LHCN-M2 (cell line): ENCODE data around the gene CTNNBL1. TPM values are rescaled to one million over a fixed set of nuclear protein-coding genes. Genes with fewer than 3 reads are reported as not detected.

ENCODE experiments used
- DNase-seq: peaks from one replicate; pipeline ENCODE4 v3.0.0-alpha.2; 2012; ENCODE audit warnings: low read depth
- total RNA-seq: library from RNA; depleted of rRNA; stranded (reverse); fragments of >200 nt; gene quantifications from 2 replicates; pipeline ENCODE4 v1.2.3, GENCODE V29; 2014

Gene CTNNBL1
- total RNA-seq, 1 experiment from 2014 or later = 41.7 TPM

DNA sequence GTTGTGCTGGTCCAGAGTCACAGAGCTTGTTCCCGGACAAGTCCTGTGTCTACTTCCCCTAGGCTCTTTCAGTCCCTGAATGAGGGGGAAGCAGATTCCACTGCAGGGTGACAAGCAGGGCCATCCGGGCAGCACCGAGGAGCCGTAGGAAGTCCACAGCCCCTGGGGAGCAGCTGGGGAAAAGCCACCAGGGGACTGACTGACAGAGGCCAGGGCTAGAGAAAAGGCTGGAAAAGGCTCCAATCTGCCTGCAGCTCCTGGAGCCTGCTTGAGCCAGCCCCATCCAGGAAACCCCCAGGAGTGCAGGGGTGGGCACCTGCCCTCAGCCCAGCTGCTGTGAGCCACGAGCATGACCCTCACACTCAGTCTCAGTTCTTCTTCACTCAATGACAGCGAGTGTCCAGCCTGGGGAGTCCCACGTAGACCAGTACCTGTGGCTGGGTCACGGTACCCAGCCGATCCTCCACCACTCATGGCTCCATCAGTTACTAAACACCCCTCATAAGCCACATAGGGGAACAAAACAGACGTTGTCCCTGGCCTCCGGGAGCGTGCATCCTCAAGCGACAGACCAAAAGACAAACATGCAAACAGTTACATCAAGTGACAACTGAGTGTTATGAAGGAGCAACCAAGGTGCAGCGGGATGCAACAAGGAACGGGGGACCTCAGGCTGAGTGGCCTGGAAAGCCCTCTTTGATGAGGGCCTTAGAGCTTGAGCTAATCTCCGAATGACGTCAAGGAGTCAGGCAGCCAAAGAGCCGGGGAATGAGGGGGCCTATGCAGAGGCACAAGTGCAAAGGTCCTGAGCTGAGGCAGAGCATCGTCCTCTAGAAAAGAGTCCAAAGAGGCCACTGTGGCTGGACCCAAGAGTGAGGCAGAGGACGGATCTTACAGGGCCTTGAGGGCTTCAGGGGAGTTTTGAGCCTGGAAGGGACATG lies 184.3 kb downstream of the CTNNBL1 start:
- no peak for DNase-seq

DNA sequence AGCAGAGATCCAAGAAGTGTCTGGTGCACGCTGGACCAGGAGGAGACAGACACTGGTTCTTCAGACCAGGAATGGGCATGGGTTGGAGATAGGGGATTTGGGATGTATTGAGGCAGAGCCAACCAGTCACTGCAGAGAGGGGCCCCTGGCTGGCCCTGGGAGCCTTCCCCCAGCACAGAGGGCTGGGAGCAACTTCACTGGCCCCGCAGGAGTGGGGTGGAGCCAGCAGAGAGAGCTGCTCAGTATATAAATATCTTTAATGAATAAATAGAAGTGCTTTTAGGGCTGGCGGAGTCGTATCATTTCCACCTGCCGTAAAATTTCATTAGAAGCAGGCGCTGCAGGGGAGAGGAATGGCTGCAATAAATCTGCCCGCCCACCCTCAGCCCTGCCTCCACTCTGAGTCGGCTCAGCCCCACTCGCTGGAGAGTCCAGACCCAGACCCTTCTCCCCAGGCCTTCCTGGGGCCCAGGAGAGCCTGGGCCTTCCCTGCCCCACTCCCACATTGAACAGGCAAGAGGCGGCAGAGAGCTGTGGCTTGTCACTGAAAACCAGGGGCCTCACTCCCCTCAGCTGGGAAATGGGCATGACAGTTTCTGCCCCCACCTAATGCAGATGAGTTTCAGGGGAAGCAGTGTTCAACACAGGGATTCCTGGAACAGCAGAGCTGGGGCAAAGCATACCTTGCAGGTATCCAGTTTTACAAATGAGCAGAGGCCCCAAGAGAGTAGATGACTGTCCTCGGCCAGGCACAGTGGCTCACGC lies 185.2 kb downstream of the CTNNBL1 start:
- DNase-seq = no peak

DNA sequence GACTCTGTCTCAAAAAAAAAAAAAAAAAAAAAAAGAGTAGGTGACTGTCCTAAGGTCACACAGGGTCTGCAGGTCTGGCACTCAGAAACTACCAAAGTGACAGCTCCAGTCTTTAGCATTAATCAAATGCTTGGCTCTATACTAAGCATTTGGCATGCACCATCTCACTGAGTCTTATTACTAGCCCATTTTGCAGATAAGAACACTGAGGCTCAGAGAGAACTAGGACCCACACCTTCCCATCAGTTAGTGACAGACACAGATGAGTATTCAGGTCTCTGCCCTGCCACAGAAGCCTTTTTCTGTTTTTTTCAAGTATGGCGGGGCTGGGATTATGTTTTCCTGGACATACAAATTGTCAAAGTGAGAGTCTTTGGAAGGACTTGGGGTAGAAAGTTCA lies 186.0 kb downstream of the CTNNBL1 start:
- no peak for DNase-seq

DNA sequence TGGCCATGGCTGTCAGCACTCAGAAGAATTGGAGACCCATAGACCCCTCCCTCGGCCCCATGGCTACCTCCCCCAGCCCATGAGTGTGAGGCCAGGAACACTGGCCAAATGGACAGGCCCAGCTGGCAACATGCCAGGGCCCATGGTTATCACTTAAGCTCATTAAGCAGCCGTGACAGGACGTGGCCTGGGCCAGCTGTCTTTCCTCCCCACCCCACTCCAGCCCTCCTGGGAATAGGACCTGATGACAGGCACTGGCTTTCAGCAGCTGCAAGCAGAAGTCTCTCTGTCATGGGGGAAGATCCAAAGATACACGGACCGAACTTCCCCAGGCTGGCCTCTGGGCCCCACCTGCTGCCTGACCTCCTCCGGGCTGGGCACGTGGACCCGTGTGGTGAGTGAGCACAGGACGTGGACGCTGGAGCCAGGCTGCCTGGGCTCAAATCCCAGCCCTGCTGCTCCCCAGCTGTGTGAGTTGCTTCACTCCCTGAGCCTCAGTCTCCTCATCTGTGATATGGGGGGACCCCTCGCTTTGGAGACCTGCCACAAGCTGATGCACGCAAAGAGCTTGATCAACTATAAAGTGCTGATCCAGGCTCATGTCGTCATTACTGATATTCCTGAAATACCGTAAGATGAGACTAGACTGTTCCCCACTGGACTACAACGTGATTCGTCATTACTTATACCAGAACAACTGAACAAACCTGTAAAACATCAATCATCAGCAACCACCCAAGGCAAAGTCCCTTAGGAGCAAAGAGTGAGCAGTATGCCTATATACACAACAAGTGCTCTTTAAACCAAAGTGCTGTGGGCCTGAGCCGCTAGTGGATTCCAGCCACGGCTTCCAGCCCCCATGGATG lies 187.1 kb downstream of the CTNNBL1 start:
- DNase-seq = peak; percentile 95

DNA sequence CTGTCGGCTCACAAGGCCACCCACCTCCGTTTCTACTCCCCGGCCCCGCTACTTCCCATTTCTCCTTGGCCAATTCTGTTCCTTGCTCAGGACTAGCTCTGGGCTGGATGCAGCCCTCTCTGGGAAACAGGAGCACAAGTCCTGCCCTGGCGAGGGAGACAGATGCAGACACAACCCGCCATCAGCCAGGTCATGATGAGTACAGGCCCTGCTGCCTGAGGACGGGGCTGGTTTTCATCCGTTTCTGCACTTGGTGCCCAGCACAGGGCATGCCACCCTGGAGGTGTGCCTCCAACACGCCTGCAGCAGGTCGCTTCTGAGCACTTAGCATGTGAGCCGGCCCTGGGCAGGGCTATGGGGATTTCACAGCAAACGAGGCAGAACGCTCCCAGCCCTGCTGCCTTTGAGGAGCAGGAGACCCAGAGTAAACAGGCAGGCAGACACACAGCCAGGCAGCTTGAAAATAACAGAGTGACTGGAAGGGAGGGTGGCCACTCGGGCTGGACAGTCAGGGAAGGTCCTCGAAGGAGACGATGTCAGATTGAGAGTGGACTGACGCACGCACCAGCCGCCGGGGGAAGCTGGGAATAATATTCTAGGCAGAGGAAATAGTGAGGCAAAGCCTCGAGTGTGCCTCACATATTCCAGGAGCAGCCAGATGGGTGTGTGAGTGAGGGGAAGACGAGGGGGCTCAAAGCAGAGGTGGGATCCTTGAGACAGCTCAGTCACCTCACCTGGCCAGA lies 187.9 kb downstream of the CTNNBL1 start:
- no peak for DNase-seq

DNA sequence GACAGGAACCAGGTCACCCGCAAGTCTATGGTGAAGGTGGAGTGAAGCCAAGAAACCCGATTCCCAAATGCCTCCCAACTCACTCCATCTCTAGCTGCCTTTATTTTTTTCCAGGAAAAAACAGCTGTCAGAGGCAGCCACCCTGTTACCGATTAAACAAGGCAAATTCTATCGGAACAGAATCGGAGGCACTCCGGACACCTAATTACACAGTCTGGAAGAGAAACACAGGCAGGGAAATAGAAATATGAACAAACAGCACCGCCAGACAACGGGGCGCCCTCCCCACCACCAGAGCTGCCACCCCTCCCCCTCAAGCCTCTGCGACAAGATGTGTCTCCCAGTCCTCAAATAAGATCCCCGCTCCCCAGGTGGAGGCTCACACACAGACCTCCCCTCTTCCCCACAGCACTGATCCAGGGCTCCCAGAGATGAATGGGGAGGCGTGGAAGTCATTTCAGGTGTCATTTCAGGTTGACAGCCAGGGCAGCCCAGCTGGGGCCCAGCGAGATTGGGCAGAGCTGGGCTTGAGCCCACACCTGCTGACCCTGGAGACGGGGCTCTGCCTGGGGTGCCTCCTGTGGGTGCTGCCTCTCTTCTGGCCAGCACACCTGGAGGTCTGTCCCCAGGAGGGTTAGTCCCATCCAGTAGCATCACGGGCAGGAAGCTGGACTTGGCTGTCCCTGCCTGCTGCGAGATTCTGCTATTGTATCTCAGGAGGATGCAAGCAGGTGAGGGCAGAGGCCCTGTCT lies 189.3 kb downstream of the CTNNBL1 start:
- DNase-seq = no peak

DNA sequence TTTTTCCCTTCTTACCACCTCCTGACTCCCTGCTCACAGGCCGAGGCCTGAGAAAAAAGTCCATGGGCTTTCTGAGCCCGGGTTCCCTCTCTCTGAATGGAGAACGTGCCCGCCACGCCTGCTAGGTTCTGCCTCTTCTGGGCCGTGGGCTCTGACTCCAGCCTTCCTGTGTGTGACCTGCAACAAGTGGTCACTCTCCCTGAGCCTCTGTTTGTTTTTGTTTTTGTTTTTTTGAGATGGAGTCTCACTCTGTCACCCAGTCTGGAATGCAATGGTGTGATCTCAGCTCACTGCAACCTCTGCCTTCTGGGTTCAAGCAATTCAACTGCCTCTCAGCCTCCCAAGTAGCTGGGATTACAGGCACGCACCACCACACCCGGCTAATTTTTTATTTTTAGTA lies 191.2 kb downstream of the CTNNBL1 start:
- DNase-seq = no peak

DNA sequence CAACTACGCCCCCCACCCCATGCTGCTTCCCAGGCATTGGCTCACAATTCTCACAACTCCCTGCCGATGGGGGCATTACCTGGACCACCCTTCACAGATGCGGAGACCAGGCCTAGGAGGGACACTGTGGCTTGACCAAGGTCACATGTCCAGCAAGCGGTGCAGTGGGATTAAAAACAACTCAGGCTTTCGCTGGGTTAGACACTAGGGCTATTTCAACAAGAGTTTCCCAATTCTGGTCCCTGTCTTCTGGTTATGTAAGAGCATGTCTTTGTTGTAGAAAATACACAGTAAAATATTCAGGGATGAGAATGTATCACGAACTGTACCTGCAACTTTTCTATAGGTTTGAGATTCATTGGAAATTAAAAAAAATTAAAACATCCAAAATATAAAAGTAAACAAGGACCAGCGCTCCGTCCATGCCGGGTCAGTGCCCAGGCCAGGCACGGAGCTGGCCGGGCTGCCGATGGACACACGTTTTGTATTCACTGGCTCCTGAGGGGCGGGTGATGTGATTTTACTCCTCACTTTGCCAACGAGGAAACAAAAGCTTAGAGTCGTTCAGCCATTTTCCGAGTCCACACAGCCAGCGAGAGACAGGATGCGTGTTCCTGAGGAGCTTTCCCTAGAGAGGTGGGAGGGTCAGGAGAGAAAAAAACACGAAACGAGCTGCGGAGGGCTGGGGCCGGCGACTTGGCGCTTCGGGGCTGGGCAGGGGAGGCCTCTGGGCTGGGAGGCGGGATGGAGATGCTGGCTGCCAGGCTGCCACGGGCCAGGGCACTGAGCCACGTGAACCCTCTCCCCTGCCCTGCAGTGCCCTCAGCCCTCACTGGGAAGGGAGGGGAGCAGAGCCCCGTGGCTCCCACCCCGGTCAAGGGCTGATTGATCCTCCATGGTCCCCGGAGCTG lies 192.0 kb downstream of the CTNNBL1 start:
- no peak for DNase-seq

DNA sequence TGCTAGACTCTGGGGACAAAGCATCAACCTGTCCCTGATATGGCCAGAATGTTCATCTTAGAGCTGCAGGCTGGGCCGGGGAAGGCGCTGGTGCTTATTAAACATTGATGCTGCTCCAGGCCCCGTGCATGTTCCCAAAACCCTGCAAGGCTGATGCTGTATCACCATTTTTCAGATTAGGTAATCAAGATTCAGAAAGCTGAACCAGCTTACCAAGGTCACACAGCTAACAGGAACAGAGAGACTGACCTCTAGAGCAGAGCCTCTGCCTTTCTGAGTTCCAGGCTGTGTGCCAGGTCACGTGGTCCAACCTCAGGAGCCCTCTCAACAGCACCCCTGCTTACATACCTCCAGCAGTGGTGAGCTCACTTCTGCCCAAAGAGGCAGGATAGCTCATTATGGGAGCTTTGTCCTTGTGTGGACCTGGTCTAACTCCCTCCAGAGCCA lies 193.0 kb downstream of the CTNNBL1 start:
- no peak for DNase-seq

DNA sequence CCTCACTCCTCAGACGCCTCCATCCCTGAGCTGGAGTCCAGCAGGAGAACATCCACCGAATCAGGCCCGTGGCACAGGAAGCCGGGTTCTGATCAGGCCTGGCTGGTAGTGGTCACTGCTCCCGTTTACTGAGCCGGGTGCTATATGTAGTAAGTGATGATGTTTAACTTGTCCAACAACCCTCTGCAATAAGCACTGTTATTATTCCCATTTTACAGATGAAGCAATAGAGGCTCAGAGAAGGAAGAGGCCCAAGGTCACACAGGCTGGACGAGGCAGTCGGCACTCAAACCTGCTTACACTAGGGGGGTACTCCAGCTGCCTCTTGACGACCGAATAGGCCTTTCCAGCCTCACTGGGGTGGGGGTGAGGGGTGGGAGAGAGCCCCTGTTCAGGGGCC lies 194.8 kb downstream of the CTNNBL1 start:
- DNase-seq = no peak

DNA sequence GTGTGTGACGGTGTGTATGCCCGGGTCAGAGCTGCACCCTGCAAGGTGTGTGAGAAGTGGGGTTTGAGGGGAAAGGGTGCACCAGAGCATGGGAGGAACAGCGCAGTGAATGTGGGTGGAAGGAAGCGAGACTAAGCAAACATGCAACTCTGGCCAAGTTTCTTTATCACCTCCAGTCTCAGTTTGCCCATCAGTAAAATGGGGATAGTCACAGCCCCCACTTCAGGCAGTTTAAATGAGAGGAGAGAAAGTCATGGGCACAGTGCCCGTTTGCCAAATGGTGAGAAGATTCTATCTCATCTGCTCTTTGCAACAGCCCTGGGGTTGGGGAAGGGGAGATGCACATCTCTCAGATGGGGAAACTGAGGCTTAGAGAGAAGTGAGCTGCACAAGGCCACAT lies 196.3 kb downstream of the CTNNBL1 start:
- no peak for DNase-seq

DNA sequence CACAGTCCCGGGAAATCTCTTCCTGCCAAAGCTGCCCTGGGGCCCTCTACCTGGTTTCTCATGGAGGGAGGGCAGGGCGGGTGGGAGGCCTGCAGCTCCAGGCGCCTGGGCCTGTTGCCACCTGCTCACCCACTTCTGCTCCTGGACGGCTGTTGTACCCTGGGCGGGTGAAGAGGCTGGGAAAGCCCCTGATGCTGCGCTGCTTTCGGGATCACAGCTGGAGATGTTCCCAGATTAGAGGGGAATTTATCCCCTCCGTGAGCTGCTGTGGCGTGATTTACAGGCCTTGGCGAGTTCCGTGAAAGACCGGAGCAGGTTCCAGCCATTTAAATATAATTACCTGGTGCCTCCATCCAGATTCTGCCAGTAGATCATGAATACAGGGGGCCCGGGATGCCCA lies 196.8 kb downstream of the CTNNBL1 start:
- no peak for DNase-seq

DNA sequence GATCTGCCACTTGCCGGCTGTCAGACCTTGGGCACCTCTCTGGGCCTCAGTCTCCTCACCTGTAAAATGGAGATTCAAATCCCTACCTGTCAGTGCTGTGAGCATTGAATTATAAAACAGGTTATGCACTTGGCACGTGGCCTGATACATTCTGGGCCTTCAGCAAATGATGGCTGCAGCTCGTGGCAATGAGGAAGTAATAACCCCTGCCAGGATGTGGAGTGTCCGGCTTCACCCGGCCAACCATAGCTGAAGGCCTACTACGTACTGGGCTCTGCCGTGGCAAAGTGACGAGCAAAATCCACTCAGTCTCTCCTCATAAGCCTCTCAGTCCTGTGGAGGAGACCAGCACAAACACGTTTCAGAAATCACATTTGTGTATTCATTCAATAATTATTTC lies 198.2 kb downstream of the CTNNBL1 start:
- DNase-seq = no peak

DNA sequence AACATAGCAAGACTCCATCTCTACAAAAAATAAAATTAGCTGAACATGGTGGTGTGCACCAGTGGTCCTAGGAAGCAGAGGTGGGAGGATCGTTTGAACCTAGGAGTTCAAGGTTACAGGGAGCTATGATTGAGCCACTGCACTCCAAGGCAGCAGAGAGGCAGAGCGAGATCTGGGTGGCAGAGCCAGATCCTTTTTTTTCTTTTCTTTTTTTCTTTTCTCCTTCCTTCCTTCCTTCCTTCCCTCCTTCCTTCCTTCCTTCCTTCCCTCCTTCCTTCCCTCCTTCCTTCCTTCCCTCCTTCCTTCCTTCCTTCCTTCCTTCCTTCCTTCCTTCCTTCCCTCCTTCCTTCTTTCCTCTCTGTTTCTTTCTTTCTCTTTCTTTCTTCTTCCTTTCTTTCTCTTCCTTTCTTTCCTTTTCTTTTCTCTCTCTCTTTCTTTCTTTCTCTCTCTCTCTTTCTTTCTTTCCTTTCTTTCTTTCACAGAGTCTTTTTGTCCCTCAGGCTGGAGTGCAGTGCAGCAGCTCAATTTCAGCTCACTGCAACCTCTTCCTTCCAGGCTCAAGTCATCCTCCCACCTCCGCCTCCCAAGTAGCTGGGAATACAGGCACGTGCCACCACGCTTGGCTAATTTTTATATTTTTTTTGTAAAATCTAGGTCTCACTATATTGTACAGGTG lies 199.9 kb downstream of the CTNNBL1 start:
- no peak for DNase-seq

DNA sequence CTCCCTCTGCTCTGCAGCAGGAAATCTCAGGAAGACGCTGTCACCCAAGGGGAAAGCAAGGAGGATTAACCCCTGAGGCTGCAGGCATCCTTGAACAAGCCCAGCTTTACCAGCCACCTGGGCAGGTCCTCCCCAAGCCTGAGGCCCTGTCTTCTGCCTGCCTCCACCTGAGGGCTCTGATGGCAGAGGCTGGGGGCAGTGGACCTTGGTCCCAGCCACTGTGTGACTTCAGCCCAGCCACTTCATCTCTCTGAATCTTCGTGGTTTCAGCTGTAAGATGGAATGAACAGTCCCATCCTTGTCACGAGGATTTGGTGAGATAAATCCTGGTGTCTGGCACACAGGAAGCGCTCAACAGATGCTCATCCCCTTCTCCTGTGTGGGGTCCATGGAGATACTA lies 200.6 kb downstream of the CTNNBL1 start:
- no peak for DNase-seq

DNA sequence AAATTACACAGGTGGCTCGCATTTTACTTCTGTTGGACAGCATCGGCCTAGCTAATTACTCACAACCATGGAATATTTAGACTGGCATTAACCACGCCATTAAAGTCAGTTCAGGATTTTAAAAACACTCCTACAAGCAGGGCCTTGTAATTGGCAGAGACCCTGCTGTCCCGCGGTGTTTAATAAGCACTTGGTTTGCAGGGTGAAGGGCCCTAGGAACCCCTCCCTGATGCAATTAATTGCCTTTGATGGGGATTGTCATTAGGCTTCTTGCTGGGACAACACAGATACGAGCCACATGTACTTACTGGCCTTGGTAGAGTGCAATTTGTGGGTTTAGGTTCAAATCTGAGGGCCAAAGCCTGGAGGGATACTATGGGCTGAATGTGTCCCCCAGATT lies 201.3 kb downstream of the CTNNBL1 start:
- DNase-seq = no peak

DNA sequence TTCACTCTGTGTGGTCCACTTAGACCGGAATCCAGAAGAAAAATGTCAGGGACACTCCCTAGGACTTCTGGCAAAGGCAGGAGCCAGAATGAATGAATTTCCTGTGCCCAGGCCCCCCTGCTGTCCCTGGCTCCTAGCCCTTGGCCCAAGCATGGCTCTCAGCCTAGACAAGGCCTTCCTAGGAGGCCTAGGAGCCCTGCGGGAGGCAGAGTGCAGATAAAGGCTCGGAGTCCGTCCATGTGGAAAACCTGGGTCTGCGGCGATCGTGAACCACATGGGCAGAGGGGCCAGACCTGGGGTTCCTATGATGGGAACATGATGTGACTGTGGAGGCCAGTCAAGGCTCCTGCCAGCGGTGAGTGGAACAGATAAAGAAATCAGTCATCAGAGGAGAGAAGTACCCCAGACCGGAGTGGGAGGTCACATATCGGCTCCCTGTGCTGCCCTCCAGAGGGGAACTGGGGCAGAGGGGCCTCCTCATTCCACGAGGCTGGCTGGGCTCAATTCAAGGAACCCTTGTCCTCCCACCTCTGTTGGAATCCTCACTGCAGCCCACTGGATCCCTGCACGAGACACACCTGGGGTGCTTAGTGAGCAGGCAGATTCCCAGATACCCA lies 203.2 kb downstream of the CTNNBL1 start:
- DNase-seq = no peak
